ENCODE measurements around the gene PDE4D.

PDE4D gene

DNA sequence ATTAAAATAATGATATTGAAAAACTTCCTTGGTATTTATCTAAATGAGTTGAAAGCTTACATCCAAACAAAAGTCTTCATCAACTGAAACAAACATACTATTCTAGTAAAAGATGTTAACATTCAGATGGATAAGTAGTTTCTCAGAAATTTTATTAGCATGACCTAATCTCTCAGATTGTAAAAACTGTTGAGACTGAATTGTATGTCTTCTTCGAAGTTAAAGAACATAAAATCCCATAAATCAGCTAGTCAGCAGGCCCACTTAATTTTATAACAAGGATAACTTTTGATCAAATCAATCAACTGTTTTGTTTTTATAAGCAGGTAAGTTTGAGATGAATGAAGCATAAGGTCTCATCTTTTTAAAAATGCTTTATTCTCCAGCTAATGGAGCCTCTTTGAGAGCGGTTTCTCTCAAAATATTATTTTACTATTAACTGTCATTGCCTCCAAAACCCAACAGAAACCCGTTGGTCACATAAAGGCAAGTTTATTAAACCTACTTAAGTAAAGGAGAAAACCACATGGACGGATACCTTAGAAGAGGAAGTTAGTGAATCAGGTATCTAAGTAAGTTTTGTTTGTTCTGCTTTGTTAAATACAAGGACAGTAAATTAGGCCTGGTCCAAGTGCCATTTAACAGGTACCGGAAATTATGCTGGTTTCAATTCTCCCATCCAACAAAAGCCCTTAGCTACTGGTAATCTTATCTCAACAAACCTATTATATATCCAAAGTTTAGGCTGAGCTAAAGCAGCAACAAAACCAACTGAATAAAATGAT lies 457.0 kb downstream of the PDE4D start:
- Histone ChIP-seq H3K9me3 (ENCODE audit: insufficient read depth, low read length) (no peaks in the 10 kb centered on the region), H3K9ac (ENCODE audit: insufficient read length, low read depth) (no peak overlapping the region), H3K4me1 (ENCODE audit: insufficient read depth, insufficient read length) (no peaks in the 10 kb centered on the region), H3K27me3 (ENCODE audit: insufficient read depth, insufficient read length) (no peaks in the 10 kb centered on the region), H3K4me3 (ENCODE audit: insufficient read length, low read depth) (no peak overlapping the region), H3K36me3 (ENCODE audit: insufficient read depth, insufficient read length, low read length) (no peaks in the 10 kb centered on the region)
- no peak for TF ChIP-seq SUZ12 (IDR thresholded peaks at IDR 0.05; ENCODE audit: extremely low read depth, insufficient read depth, insufficient read length)
- no peak for TF ChIP-seq ZNF274 (IDR thresholded peaks at IDR 0.05; ENCODE audit: low read depth, low read length)
- no peak for TF ChIP-seq YY1 (IDR thresholded peaks at IDR 0.05; ENCODE audit: insufficient read depth, insufficient read length)
- no peak for DNase-seq (ENCODE audit: low read depth, low spot score)

DNA sequence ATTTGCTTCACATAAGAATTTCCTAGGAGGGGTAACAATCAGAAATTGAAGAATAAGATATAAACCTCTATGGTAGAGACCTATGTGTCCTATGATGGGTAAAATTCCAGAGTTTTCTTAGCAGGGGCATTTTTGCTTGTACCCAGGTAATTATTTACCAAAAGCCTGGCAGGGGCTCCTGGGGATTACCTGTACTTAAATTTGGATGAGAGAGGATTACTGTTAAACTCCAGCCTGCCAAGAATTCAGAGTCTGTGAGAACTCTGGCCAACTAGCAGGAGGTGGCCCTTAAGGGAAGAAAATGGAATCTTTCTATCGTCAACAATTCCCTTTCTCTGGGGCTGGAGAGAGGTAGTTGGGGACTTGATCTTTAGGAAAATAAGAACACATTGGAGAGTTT lies 460.4 kb downstream of the PDE4D start:
- H3K9me3 ChIP-seq (ENCODE audit: insufficient read depth, low read length) = no peaks in the 10 kb centered on the region
- TF ChIP-seq ZNF274 (IDR thresholded peaks at IDR 0.05; ENCODE audit: low read depth, low read length) (no peak), YY1 (IDR thresholded peaks at IDR 0.05; ENCODE audit: insufficient read depth, insufficient read length) (no peak), SUZ12 (IDR thresholded peaks at IDR 0.05; ENCODE audit: extremely low read depth, insufficient read depth, insufficient read length) (no peak)
- H3K27me3 ChIP-seq (ENCODE audit: insufficient read depth, insufficient read length) = no peaks in the 10 kb centered on the region
- no peak overlapping the region for H3K4me3 ChIP-seq (ENCODE audit: insufficient read length, low read depth)
- no peaks in the 10 kb centered on the region for H3K4me1 ChIP-seq (ENCODE audit: insufficient read depth, insufficient read length)
- no peaks in the 10 kb centered on the region for H3K36me3 ChIP-seq (ENCODE audit: insufficient read depth, insufficient read length, low read length)
- no peak for DNase-seq (ENCODE audit: low read depth, low spot score)
- no peak overlapping the region for H3K9ac ChIP-seq (ENCODE audit: insufficient read length, low read depth)

DNA sequence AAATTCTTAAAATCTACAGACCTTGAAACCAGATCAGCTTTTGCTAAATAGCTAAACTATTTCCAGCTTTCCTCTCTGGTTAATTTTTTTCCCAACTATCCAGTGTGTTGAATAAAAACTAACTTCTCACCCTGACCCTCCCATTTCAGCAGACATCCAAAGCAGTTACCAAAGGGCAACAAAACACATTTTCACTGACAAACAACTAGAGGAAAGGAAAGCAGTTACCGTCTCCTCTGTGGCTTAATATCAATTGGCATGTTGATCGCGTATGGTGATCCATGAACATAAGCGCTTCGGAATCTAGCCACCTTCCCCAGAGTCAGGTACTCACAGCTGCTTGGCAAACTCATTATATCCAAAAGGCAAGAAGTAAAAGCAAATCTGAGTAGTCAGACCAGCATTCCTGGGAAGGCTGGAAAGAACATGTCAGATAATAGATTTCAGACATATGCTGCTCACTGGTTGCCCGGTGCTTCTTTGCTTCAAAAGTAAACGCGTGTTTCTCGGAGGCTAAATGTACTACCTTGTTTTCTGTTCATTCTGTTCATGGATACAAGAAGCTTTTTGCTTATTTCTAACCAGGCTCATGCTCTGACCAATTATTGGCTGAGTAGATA lies 463.4 kb downstream of the PDE4D start:
- TF ChIP-seq SUZ12 (IDR thresholded peaks at IDR 0.05; ENCODE audit: extremely low read depth, insufficient read depth, insufficient read length) (no peak), ZNF274 (IDR thresholded peaks at IDR 0.05; ENCODE audit: low read depth, low read length) (no peak)
- DNase-seq (ENCODE audit: low read depth, low spot score) = no peak
- Histone ChIP-seq H3K4me3 (ENCODE audit: insufficient read length, low read depth) (no peak overlapping the region), H3K9ac (ENCODE audit: insufficient read length, low read depth) (no peak overlapping the region), H3K9me3 (ENCODE audit: insufficient read depth, low read length) (no peaks in the 10 kb centered on the region), H3K27me3 (ENCODE audit: insufficient read depth, insufficient read length) (no peaks in the 10 kb centered on the region), H3K36me3 (ENCODE audit: insufficient read depth, insufficient read length, low read length) (no peaks in the 10 kb centered on the region), H3K4me1 (ENCODE audit: insufficient read depth, insufficient read length) (no peaks in the 10 kb centered on the region)

DNA sequence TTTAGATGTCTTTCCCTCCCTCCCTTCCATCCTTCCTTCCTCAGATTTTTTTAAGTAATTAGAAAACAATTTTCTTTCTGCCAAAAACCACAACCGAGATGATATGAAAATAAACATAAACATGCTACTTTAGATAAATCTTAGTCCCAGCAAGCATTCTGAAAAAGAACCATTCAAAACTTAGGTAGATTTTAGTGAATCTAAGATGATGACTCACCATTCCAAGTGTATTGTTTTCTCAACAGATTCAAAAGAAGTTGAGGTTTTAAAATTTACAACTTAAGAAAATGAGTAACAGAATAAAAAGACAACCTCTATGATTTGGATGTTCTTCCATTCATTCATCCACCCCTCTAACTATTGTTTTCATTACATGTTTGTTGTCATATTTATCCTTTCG lies 465.1 kb downstream of the PDE4D start:
- no peaks in the 10 kb centered on the region for H3K4me1 ChIP-seq (ENCODE audit: insufficient read depth, insufficient read length)
- H3K4me3 ChIP-seq (ENCODE audit: insufficient read length, low read depth) = no peak overlapping the region
- no peak for TF ChIP-seq SUZ12 (IDR thresholded peaks at IDR 0.05; ENCODE audit: extremely low read depth, insufficient read depth, insufficient read length)
- no peak for TF ChIP-seq ZNF274 (IDR thresholded peaks at IDR 0.05; ENCODE audit: low read depth, low read length)
- no peak for TF ChIP-seq YY1 (IDR thresholded peaks at IDR 0.05; ENCODE audit: insufficient read depth, insufficient read length)
- H3K27me3 ChIP-seq (ENCODE audit: insufficient read depth, insufficient read length) = no peaks in the 10 kb centered on the region
- no peaks in the 10 kb centered on the region for H3K9me3 ChIP-seq (ENCODE audit: insufficient read depth, low read length)
- no peak for DNase-seq (ENCODE audit: low read depth, low spot score)
- no peak overlapping the region for H3K9ac ChIP-seq (ENCODE audit: insufficient read length, low read depth)
- H3K36me3 ChIP-seq (ENCODE audit: insufficient read depth, insufficient read length, low read length) = no peaks in the 10 kb centered on the region

DNA sequence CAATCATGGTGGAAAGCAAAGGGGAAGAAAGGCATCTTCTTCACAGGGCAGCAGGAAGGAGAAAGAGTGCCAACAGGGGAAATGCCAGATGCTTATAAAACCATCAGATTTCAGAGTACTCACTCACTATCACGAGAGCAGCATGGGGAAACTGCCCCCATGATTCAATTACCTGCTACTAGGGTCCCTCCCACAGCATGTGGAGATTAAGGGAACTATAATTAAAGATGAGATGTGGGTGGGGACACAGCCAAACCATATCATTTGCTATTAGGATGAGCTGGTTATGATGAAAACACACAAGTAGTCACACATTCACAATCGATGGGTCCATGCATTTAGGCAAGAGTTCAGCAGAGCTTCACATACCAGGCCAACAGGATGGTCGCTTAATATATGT lies 469.0 kb downstream of the PDE4D start:
- no peak for TF ChIP-seq YY1 (IDR thresholded peaks at IDR 0.05; ENCODE audit: insufficient read depth, insufficient read length)
- TF ChIP-seq SUZ12 (IDR thresholded peaks at IDR 0.05; ENCODE audit: extremely low read depth, insufficient read depth, insufficient read length) = no peak
- no peak for TF ChIP-seq ZNF274 (IDR thresholded peaks at IDR 0.05; ENCODE audit: low read depth, low read length)
- no peak for DNase-seq (ENCODE audit: low read depth, low spot score)
- peaks cover 2% of the 10 kb centered on the region for H3K4me1 ChIP-seq (ENCODE audit: insufficient read depth, insufficient read length)

DNA sequence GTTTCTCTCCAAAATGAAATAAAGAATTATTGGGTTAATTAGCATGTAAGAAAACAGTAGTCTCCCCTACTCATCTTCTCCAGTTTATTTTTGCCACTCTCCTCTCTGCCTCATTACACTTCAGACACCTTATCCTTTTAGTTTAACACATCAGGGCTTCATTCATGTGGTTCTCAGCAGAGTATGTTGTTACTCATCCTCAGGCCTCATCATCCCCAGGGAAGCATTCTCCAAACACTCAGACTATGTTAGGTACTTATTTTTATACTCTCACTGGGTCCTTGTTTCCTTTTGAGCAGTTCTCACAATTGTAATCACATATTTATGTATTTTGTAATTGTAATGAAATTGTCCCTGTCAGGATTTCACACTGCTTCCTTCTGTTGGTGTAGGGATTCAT lies 470.5 kb downstream of the PDE4D start:
- no peak for TF ChIP-seq SUZ12 (IDR thresholded peaks at IDR 0.05; ENCODE audit: extremely low read depth, insufficient read depth, insufficient read length)
- Histone ChIP-seq H3K9me3 (ENCODE audit: insufficient read depth, low read length) (no peaks in the 10 kb centered on the region), H3K4me1 (ENCODE audit: insufficient read depth, insufficient read length) (peaks cover 2% of the 10 kb centered on the region), H3K27me3 (ENCODE audit: insufficient read depth, insufficient read length) (no peaks in the 10 kb centered on the region), H3K36me3 (ENCODE audit: insufficient read depth, insufficient read length, low read length) (no peaks in the 10 kb centered on the region), H3K9ac (ENCODE audit: insufficient read length, low read depth) (no peak overlapping the region), H3K4me3 (ENCODE audit: insufficient read length, low read depth) (no peak overlapping the region)
- DNase-seq (ENCODE audit: low read depth, low spot score) = no peak

More for the DNA sequence above, 469.0 kb downstream of the PDE4D start:
- H3K36me3 ChIP-seq (ENCODE audit: insufficient read depth, insufficient read length, low read length) = no peaks in the 10 kb centered on the region
- no peak overlapping the region for H3K4me3 ChIP-seq (ENCODE audit: insufficient read length, low read depth)
- H3K27me3 ChIP-seq (ENCODE audit: insufficient read depth, insufficient read length) = no peaks in the 10 kb centered on the region
- no peaks in the 10 kb centered on the region for H3K9me3 ChIP-seq (ENCODE audit: insufficient read depth, low read length)
- H3K9ac ChIP-seq (ENCODE audit: insufficient read length, low read depth) = no peak overlapping the region

DNA sequence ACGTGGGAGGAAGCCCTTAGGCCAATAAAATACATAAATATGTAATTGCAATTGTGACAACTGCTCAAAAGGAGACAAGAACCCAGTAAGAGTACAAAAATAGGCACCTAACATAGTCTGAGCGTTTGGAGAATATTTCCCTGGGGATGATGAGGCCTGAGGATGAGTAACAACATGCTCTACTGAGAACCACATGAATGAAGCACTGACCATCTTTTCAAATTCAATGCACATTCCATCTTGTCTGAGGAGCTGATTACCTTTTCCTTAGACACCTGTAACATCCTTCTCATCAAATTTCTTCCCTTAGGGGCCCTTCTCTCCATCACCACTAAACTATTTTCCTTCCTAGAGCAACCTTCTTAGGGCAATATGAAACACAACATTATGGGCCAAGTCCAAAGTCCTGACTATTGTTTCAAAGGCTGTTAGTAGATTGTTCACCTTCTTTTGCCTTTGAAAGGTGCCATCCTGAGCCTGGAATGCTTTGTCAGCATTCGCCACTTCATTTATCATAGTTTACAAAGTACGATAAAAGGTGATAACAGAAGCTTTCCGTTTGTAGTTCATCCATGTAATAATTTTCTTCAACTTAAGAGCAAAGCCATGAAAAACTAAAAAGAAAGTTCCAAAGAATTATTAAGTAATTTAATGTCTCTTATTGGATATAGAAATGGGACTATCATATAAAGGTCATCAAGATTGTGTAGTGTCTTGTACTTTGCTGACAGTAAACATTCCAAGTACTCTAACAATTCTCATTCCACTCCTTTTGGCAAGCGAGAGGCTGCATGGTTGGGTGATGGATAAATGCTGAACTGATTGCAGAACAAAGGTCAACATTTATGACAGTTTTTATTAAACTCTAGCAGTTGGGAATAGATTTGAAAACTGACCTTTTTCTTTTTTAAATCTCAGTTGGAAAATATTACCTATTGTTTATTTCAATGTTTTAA lies 471.3 kb downstream of the PDE4D start:
- TF ChIP-seq ZNF274 (IDR thresholded peaks at IDR 0.05; ENCODE audit: low read depth, low read length) (no peak), YY1 (IDR thresholded peaks at IDR 0.05; ENCODE audit: insufficient read depth, insufficient read length) (no peak), SUZ12 (IDR thresholded peaks at IDR 0.05; ENCODE audit: extremely low read depth, insufficient read depth, insufficient read length) (no peak)
- Histone ChIP-seq H3K4me3 (ENCODE audit: insufficient read length, low read depth) (no peak overlapping the region), H3K9me3 (ENCODE audit: insufficient read depth, low read length) (no peaks in the 10 kb centered on the region), H3K27me3 (ENCODE audit: insufficient read depth, insufficient read length) (no peaks in the 10 kb centered on the region), H3K36me3 (ENCODE audit: insufficient read depth, insufficient read length, low read length) (no peaks in the 10 kb centered on the region), H3K4me1 (ENCODE audit: insufficient read depth, insufficient read length) (peaks cover 2% of the 10 kb centered on the region), H3K9ac (ENCODE audit: insufficient read length, low read depth) (no peak overlapping the region)
- DNase-seq (ENCODE audit: low read depth, low spot score) = no peak

Data from NT2/D1 (cell line).